LNCaP clone FGC (cell line): ENCODE measurements around the gene CYSRT1.

Source experiments
- DNase-seq: peaks from one replicate; pipeline ENCODE4 v3.0.0-alpha.2; 2011; ENCODE audit warnings: low read depth
- H3K4me3 ChIP-seq: 2 replicates; pipeline ENCODE4 v1.5.1; 2011; ENCODE audit warnings: mild to moderate bottlenecking, low read depth, low read length, control low read depth
- CTCF ChIP-seq: IDR thresholded peaks from 2 replicates; pipeline ENCODE4 v1.5.1; 2012; ENCODE audit warnings: mild to moderate bottlenecking; ENCODE audit not compliant: control insufficient read depth, insufficient read depth; ENCODE audit errors: extremely low read depth

CYSRT1 gene

GRCh38 chr9:137227853-137228505 lies 3.0 kb downstream of the CYSRT1 start:
- no peak overlapping the region for H3K4me3 ChIP-seq
- no peak for TF ChIP-seq CTCF
- no peak for DNase-seq

GRCh38 chr9:137228506-137228967 lies 3.6 kb downstream of the CYSRT1 start:
- no peak for DNase-seq
- TF ChIP-seq CTCF, result no peak

GRCh38 chr9:137228968-137229896 lies 4.3 kb downstream of the CYSRT1 start:
- no peak for TF ChIP-seq CTCF
- H3K4me3 ChIP-seq, result no peak overlapping the region
- no peak for DNase-seq

More at GRCh38 chr9:137228506-137228967, 3.6 kb downstream of the CYSRT1 start:
- no peak overlapping the region for H3K4me3 ChIP-seq

- DNase-seq, result no peak
- H3K4me3 ChIP-seq, result no peak overlapping the region
- TF ChIP-seq CTCF, result no peak
Measured at GRCh38 chr9:137229903-137230704, 5.1 kb downstream of the CYSRT1 start.

GRCh38 chr9:137230705-137231371 lies 5.9 kb downstream of the CYSRT1 start, which contains the start of gene SLC34A3:
SLC34A3 (plus strand) TSS chr9:137230901; CDS start chr9:137231703, 802 bp downstream.
- no peak for TF ChIP-seq CTCF
- no peak for DNase-seq
- peak within 1 kb of the TSS; percentile 50 for H3K4me3 ChIP-seq
